ENCODE measurements around the gene RAB3C. TPM values are rescaled to one million over a fixed set of nuclear protein-coding genes. Genes with fewer than 3 reads are reported as not detected.

The RAB3C gene
- total and polyA plus RNA-seq, 2 donors: 0.19 to 0.66 TPM

DNA sequence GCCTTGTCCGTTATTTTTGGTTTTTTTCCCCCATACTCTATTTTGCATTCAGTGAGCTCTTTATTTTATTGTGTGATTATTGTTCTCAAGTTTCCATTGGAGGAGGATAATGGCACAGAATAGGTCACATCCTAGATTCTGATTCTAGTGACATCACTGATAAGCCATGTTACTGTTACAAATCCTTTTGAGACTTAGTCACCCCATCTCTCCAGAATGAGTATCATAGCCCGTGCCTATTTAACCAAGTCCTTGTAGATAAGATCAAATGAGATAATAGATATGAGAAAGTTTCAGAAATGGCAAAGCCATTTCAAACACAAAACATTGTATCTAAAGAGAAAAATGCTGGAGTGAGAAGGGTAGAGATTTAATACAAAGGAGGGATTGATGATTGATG is 242.6 kb downstream of the RAB3C start:
- Histone ChIP-seq H3K4me1 (ENCODE audit: control insufficient read depth in 2 of 2, insufficient read depth in 2 of 2, low read length in 2 of 2) (no peaks in the 10 kb centered on the region), H3K27me3 (ENCODE audit: control insufficient read depth in 2 of 2, insufficient read depth in 1 of 2, low read length in 1 of 2) (no peaks in the 10 kb centered on the region), H3K27ac (ENCODE audit: low read depth in 1 of 2, low read length in 1 of 2) (no peak overlapping the region), H3K4me3 (ENCODE audit: low read length in 2 of 2) (no peak overlapping the region), H3K36me3 (ENCODE audit: control insufficient read depth in 2 of 2, insufficient read depth in 2 of 2, low read length in 1 of 2) (no peaks in the 10 kb centered on the region), H3K9me3 (ENCODE audit: control insufficient read depth in 2 of 2, insufficient read depth in 1 of 2, low read length in 1 of 2) (no peaks in the 10 kb centered on the region)
- WGBS: 63% methylated on average over 2 of the region's 2 CpGs
- DNase-seq (ENCODE audit: low read depth in 6 of 9, low spot score in 9 of 9): no peak

DNA sequence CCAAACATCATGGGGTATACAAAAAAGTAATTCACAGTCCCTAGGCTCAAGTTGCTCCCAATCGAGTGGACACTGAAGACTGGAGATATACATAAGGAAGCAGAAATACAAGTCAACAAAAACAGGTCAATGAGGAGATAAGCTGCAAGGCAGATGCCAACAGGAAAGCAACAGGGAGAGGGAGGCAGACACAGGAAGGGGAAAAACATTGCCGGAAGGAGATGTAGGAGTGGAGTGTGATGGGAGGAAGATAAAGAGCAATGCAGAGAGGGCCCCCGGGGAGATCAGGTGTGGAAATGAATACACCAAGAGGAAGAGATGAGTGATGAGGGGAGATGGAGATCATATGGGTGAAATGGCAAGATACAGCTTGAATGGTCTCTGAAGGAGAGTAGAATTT is 243.0 kb downstream of the RAB3C start:
- Histone ChIP-seq H3K9me3 (ENCODE audit: control insufficient read depth in 2 of 2, insufficient read depth in 1 of 2, low read length in 1 of 2) (no peaks in the 10 kb centered on the region), H3K4me3 (ENCODE audit: low read length in 2 of 2) (no peak overlapping the region), H3K27ac (ENCODE audit: low read depth in 1 of 2, low read length in 1 of 2) (no peak overlapping the region), H3K27me3 (ENCODE audit: control insufficient read depth in 2 of 2, insufficient read depth in 1 of 2, low read length in 1 of 2) (no peaks in the 10 kb centered on the region), H3K36me3 (ENCODE audit: control insufficient read depth in 2 of 2, insufficient read depth in 2 of 2, low read length in 1 of 2) (no peaks in the 10 kb centered on the region), H3K4me1 (ENCODE audit: control insufficient read depth in 2 of 2, insufficient read depth in 2 of 2, low read length in 2 of 2) (no peaks in the 10 kb centered on the region)
- DNase-seq (ENCODE audit: low read depth in 6 of 9, low spot score in 9 of 9): no peak
- WGBS: 78% methylated on average over 3 of the region's 3 CpGs

DNA sequence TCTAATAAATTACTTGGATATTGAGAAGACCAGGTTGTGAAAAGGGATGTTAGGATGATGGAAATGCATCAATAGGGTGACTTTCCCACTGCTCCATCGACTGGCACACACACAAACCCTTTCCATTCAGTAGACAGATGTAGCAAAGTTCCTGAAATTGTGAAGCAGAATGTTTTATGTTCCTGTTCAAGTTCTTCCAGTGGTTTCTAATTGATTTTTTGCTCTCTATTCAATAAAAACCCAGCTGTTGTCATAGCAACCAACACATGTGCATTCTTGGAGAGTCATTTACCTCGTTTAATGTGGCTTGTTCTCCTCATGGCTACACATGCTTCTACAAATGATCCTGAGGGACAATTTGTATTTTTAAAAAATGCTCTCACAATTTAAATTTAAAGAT is 244.6 kb downstream of the RAB3C start:
- Histone ChIP-seq H3K9me3 (ENCODE audit: control insufficient read depth in 2 of 2, insufficient read depth in 1 of 2, low read length in 1 of 2) (no peaks in the 10 kb centered on the region), H3K27ac (ENCODE audit: low read depth in 1 of 2, low read length in 1 of 2) (no peak overlapping the region)
- 75% methylated on average over 2 of the region's 2 CpGs for WGBS

GRCh38 chr5:58828258-58828657 is 245.4 kb downstream of the RAB3C start:
- H3K27me3 ChIP-seq (ENCODE audit: control insufficient read depth in 2 of 2, insufficient read depth in 1 of 2, low read length in 1 of 2): no peaks in the 10 kb centered on the region
- DNase-seq (ENCODE audit: low read depth in 6 of 9, low spot score in 9 of 9): no peak
- no peaks in the 10 kb centered on the region for H3K9me3 ChIP-seq (ENCODE audit: control insufficient read depth in 2 of 2, insufficient read depth in 1 of 2, low read length in 1 of 2)
- no peaks in the 10 kb centered on the region for H3K4me1 ChIP-seq (ENCODE audit: control insufficient read depth in 2 of 2, insufficient read depth in 2 of 2, low read length in 2 of 2)
- no peaks in the 10 kb centered on the region for H3K36me3 ChIP-seq (ENCODE audit: control insufficient read depth in 2 of 2, insufficient read depth in 2 of 2, low read length in 1 of 2)
- no peak overlapping the region for H3K4me3 ChIP-seq (ENCODE audit: low read length in 2 of 2)
- no peak overlapping the region for H3K27ac ChIP-seq (ENCODE audit: low read depth in 1 of 2, low read length in 1 of 2)
- 95% methylated on average over 4 of the region's 4 CpGs for WGBS

More for the DNA sequence above, 244.6 kb downstream of the RAB3C start:
- no peak overlapping the region for H3K4me3 ChIP-seq (ENCODE audit: low read length in 2 of 2)
- no peaks in the 10 kb centered on the region for H3K27me3 ChIP-seq (ENCODE audit: control insufficient read depth in 2 of 2, insufficient read depth in 1 of 2, low read length in 1 of 2)
- DNase-seq (ENCODE audit: low read depth in 6 of 9, low spot score in 9 of 9): no peak
- no peaks in the 10 kb centered on the region for H3K4me1 ChIP-seq (ENCODE audit: control insufficient read depth in 2 of 2, insufficient read depth in 2 of 2, low read length in 2 of 2)
- no peaks in the 10 kb centered on the region for H3K36me3 ChIP-seq (ENCODE audit: control insufficient read depth in 2 of 2, insufficient read depth in 2 of 2, low read length in 1 of 2)

- H3K4me1 ChIP-seq (ENCODE audit: control insufficient read depth in 2 of 2, insufficient read depth in 2 of 2, low read length in 2 of 2): no peaks in the 10 kb centered on the region
- H3K4me3 ChIP-seq (ENCODE audit: low read length in 2 of 2): no peak overlapping the region
- DNase-seq (ENCODE audit: low read depth in 6 of 9, low spot score in 9 of 9): no peak
- H3K36me3 ChIP-seq (ENCODE audit: control insufficient read depth in 2 of 2, insufficient read depth in 2 of 2, low read length in 1 of 2): no peaks in the 10 kb centered on the region
- no peak overlapping the region for H3K27ac ChIP-seq (ENCODE audit: low read depth in 1 of 2, low read length in 1 of 2)
- H3K9me3 ChIP-seq (ENCODE audit: control insufficient read depth in 2 of 2, insufficient read depth in 1 of 2, low read length in 1 of 2): no peaks in the 10 kb centered on the region
- H3K27me3 ChIP-seq (ENCODE audit: control insufficient read depth in 2 of 2, insufficient read depth in 1 of 2, low read length in 1 of 2): no peaks in the 10 kb centered on the region
These were observed 251.7 kb downstream of the RAB3C start for GRCh38 chr5:58834242-58835225.

DNA sequence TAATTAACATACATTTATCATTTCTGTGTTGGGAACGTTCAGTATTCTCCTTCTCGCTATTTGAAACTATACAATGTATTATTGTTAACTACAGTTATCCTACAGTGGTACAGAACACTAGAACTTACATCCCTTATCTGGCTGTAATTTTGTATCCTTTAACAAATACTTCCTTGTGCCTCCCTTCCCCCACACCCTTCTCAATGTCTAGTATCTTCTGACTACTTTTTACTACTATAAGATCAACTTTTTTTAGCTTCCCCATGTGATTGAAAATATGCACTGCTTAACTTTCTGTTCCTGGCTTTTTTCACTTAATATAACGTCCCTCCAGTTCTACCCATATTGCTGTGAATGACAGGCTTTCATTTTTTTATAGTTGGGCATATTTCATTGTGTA is 253.5 kb downstream of the RAB3C start:
- H3K4me1 ChIP-seq (ENCODE audit: control insufficient read depth in 2 of 2, insufficient read depth in 2 of 2, low read length in 2 of 2): no peaks in the 10 kb centered on the region
- 95% methylated on average over 3 of the region's 3 CpGs for WGBS

GRCh38 chr5:58838729-58839128 is 255.9 kb downstream of the RAB3C start:
- DNase-seq (ENCODE audit: low read depth in 6 of 9, low spot score in 9 of 9): no peak
- no peak overlapping the region for H3K27ac ChIP-seq (ENCODE audit: low read depth in 1 of 2, low read length in 1 of 2)
- H3K27me3 ChIP-seq (ENCODE audit: control insufficient read depth in 2 of 2, insufficient read depth in 1 of 2, low read length in 1 of 2): no peaks in the 10 kb centered on the region
- no peaks in the 10 kb centered on the region for H3K4me1 ChIP-seq (ENCODE audit: control insufficient read depth in 2 of 2, insufficient read depth in 2 of 2, low read length in 2 of 2)
- no peaks in the 10 kb centered on the region for H3K9me3 ChIP-seq (ENCODE audit: control insufficient read depth in 2 of 2, insufficient read depth in 1 of 2, low read length in 1 of 2)
- H3K4me3 ChIP-seq (ENCODE audit: low read length in 2 of 2): no peak overlapping the region
- H3K36me3 ChIP-seq (ENCODE audit: control insufficient read depth in 2 of 2, insufficient read depth in 2 of 2, low read length in 1 of 2): no peaks in the 10 kb centered on the region

More for the DNA sequence above, 253.5 kb downstream of the RAB3C start:
- no peaks in the 10 kb centered on the region for H3K9me3 ChIP-seq (ENCODE audit: control insufficient read depth in 2 of 2, insufficient read depth in 1 of 2, low read length in 1 of 2)
- H3K27me3 ChIP-seq (ENCODE audit: control insufficient read depth in 2 of 2, insufficient read depth in 1 of 2, low read length in 1 of 2): no peaks in the 10 kb centered on the region
- no peak for DNase-seq (ENCODE audit: low read depth in 6 of 9, low spot score in 9 of 9)
- H3K27ac ChIP-seq (ENCODE audit: low read depth in 1 of 2, low read length in 1 of 2): no peak overlapping the region
- no peak overlapping the region for H3K4me3 ChIP-seq (ENCODE audit: low read length in 2 of 2)
- no peaks in the 10 kb centered on the region for H3K36me3 ChIP-seq (ENCODE audit: control insufficient read depth in 2 of 2, insufficient read depth in 2 of 2, low read length in 1 of 2)

DNA sequence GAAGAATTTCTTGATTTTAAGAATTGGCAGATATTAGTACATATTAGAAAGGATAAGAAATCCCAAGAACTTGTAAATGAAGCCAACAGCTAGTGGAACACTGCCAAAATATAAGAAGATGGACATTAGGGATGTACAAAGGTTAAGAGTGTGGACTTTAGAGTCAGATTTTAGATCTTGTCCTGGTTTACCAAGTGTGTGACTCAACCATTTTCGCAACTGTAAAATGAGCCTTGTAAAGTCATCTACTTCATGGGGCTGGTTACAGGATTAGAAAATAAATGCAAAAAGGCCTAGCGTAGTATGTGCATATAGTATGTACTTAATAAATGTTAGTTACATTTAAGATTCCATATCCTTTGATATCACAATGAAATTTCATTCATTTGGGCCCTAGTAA is 260.0 kb downstream of the RAB3C start:
- H3K4me3 ChIP-seq (ENCODE audit: low read length in 2 of 2): no peak overlapping the region
- no peaks in the 10 kb centered on the region for H3K36me3 ChIP-seq (ENCODE audit: control insufficient read depth in 2 of 2, insufficient read depth in 2 of 2, low read length in 1 of 2)
- 95% methylated on average over 2 of the region's 2 CpGs for WGBS
- no peak for DNase-seq (ENCODE audit: low read depth in 6 of 9, low spot score in 9 of 9)
- no peak overlapping the region for H3K27ac ChIP-seq (ENCODE audit: low read depth in 1 of 2, low read length in 1 of 2)
- H3K9me3 ChIP-seq (ENCODE audit: control insufficient read depth in 2 of 2, insufficient read depth in 1 of 2, low read length in 1 of 2): no peaks in the 10 kb centered on the region
- H3K27me3 ChIP-seq (ENCODE audit: control insufficient read depth in 2 of 2, insufficient read depth in 1 of 2, low read length in 1 of 2): no peaks in the 10 kb centered on the region
- H3K4me1 ChIP-seq (ENCODE audit: control insufficient read depth in 2 of 2, insufficient read depth in 2 of 2, low read length in 2 of 2): no peaks in the 10 kb centered on the region

DNA sequence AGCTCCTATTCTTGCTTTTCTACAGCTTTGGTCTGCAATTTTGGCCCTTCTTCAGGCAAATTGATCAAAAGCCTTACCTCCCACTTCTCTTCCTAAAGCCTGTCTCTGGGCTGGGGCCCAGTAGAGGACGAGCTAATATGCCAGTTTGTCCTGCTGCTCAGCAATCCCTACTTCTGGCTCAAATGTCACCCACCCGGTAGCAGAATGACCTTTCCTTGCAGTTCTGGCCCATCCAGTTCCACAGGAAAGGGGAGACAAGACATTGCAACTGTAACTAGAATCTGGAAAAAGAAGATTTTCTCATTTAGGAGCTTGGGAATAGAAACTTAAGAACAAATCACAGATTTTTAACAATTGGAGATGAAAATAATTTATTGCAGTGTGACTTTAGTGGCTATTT is 261.5 kb downstream of the RAB3C start:
- Histone ChIP-seq H3K27ac (ENCODE audit: low read depth in 1 of 2, low read length in 1 of 2) (no peak overlapping the region), H3K9me3 (ENCODE audit: control insufficient read depth in 2 of 2, insufficient read depth in 1 of 2, low read length in 1 of 2) (no peaks in the 10 kb centered on the region), H3K36me3 (ENCODE audit: control insufficient read depth in 2 of 2, insufficient read depth in 2 of 2, low read length in 1 of 2) (no peaks in the 10 kb centered on the region), H3K4me3 (ENCODE audit: low read length in 2 of 2) (no peak overlapping the region), H3K4me1 (ENCODE audit: control insufficient read depth in 2 of 2, insufficient read depth in 2 of 2, low read length in 2 of 2) (no peaks in the 10 kb centered on the region), H3K27me3 (ENCODE audit: control insufficient read depth in 2 of 2, insufficient read depth in 1 of 2, low read length in 1 of 2) (no peaks in the 10 kb centered on the region)
- no peak for DNase-seq (ENCODE audit: low read depth in 6 of 9, low spot score in 9 of 9)
- 91% methylated on average over 2 of the region's 2 CpGs for WGBS
